Measurements from ENCODE around the gene TENM4. TPM values are rescaled to one million over a fixed set of nuclear protein-coding genes. Genes with fewer than 3 reads are reported as not detected.

TENM4 gene
- total and polyA plus RNA-seq, 2 of the 8 experiments (the other 6 are each of a cell fraction or from before 2014, with no cell fraction given): 3.5 to 7.2 TPM

DNA sequence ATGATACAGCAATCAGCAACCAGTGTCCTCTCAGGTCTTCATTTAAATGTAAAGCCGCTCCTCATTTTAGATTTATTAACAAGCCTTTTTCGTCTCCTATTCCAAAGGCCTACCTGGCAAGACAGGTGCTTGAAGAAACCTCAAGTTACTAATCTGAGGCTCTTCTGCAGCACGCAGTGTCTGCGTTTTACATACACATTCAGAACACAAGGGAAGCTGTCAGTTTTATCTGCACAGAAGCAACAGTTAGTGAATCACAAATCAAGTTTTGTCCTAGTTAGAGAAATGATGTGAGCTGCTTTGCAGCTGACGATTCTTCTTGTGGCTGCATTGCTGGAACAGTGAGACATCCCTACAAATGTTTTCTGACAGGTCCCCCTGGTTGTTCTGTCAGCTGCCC, 557.3 kb downstream of the TENM4 start:
- ChIA-PET POLR2A (ENCODE audit: partially characterized antibody) (no interaction called here), CTCF (ENCODE audit: partially characterized antibody) (interaction anchor here (0.8 to 1.2 kb wide), 2 partner anchors 46 to 85 kb away, joined by 3 read pairs; no protein-coding TSS in a partner anchor)
- H3K79me2 ChIP-seq (ENCODE audit: control insufficient read depth in 1 of 2, insufficient read depth in 2 of 2, low read length in 2 of 2): no peaks in the 10 kb centered on the region
- no peak overlapping the region for H2AFZ ChIP-seq (ENCODE audit: low read length)
- H4K91ac ChIP-seq (replicated peaks; ENCODE audit: insufficient read length, low read length): no peak overlapping the region
- H3K79me1 ChIP-seq (ENCODE audit: low read depth, low read length): no peaks in the 10 kb centered on the region
- H3K27ac ChIP-seq (ENCODE audit: low read depth, low read length): no peak overlapping the region
- no peaks in the 10 kb centered on the region for H4K20me1 ChIP-seq (replicated peaks in 1 of 2; ENCODE audit: control insufficient read depth in 1 of 2, insufficient read depth in 2 of 2, low read length in 2 of 2)
- DNase-seq (ENCODE audit: low read depth in 1 of 2, low spot score in 2 of 2) (no peak), FAIRE-seq (no peak)
- H3K9ac ChIP-seq (replicated peaks in 1 of 4; ENCODE audit: extremely low read depth in 1 of 4, low read depth in 3 of 4, low read length in 3 of 4): no peak overlapping the region
- no peak overlapping the region for H2BK20ac ChIP-seq (ENCODE audit: low read length)
- no peak overlapping the region for H3K4me3 ChIP-seq (ENCODE audit: extremely low read depth in 1 of 4, insufficient read depth in 2 of 4, low read depth in 3 of 4, low read length in 4 of 4)
- H3K4me1 ChIP-seq (replicated peaks in 1 of 4; ENCODE audit: control insufficient read depth in 3 of 4, insufficient read depth in 4 of 4, low read length in 3 of 4): no peaks in the 10 kb centered on the region; a peak in 1 of 7 replicates
- H3K23me2 ChIP-seq (ENCODE audit: low read depth, low read length): no peaks in the 10 kb centered on the region; the same call in 1 of the 2 replicates
- 94% methylated on average over 5 of the region's 5 CpGs; no CpG with 5 or more reads in 1 of the 2 experiments for WGBS, 2 experiments (ENCODE audit: extremely low coverage in 1 of 2, insufficient coverage in 1 of 2, insufficient read length in 1 of 2, insufficient replicate concordance in 2 of 2, low coverage in 1 of 2, low lambda C conversion rate in 2 of 2, missing lambda C conversion rate in 1 of 2)
- H2BK12ac ChIP-seq (ENCODE audit: low read depth, low read length): no peak overlapping the region
- H2BK120ac ChIP-seq (replicated peaks; ENCODE audit: low read depth, low read length): no peak overlapping the region
- H3K27me3 ChIP-seq (replicated peaks in 1 of 4; ENCODE audit: control insufficient read depth in 3 of 4, extremely low read depth in 1 of 4, insufficient read depth in 3 of 4, low read length in 3 of 4): no peaks in the 10 kb centered on the region
- no peak overlapping the region for H2BK15ac ChIP-seq (ENCODE audit: low read length)
- H3K23ac ChIP-seq (ENCODE audit: insufficient read length): no peak overlapping the region
- H3K36me3 ChIP-seq (ENCODE audit: control insufficient read depth in 2 of 4, insufficient read depth in 4 of 4, low read length in 3 of 4): peaks cover 0 to 12% (median 0%) of the 10 kb centered on the region in 4 experiments; a peak in 1 of 8 replicates
- no peak overlapping the region for H3K56ac ChIP-seq (replicated peaks; ENCODE audit: insufficient read length, low read depth, low read length)
- no peak overlapping the region for H3K4ac ChIP-seq (replicated peaks; ENCODE audit: insufficient read length, low read depth, low read length)
- H3K4me2 ChIP-seq (ENCODE audit: insufficient read depth in 1 of 2, low read depth in 2 of 2, low read length in 2 of 2): no peak overlapping the region
- H3K9me3 ChIP-seq (ENCODE audit: insufficient read depth in 2 of 2, low read depth in 1 of 2, low read length in 1 of 2): peaks cover 7 to 17% of the 10 kb centered on the region in 2 experiments
- no peak overlapping the region for H2BK5ac ChIP-seq (ENCODE audit: low read depth, low read length)
- no peak overlapping the region for H2AK5ac ChIP-seq (ENCODE audit: low read depth, low read length)
- H4K5ac ChIP-seq (ENCODE audit: insufficient read length, low read depth, low read length): no peak overlapping the region
- no peak overlapping the region for H3K14ac ChIP-seq (ENCODE audit: insufficient read length)
- H3K18ac ChIP-seq (ENCODE audit: extremely low read depth, low read length): no peak overlapping the region
- no peak overlapping the region for H4K8ac ChIP-seq (ENCODE audit: extremely low read depth, insufficient read depth, low read length)
- TF ChIP-seq BCL11A (IDR thresholded peaks at IDR 0.05; ENCODE audit: low read depth in 2 of 2, low read length in 2 of 2) (no peak), KDM4A (IDR thresholded peaks at IDR 0.05; ENCODE audit: low read depth, low read length, severe bottlenecking) (no peak), CEBPB (IDR thresholded peaks at IDR 0.05; ENCODE audit: low read depth, low read length) (no peak), CTCF (IDR thresholded peaks at IDR 0.05; ENCODE audit: control extremely low read depth in 1 of 3, insufficient read depth in 1 of 3, low read depth in 1 of 3, low read length in 3 of 3) (no peak), CHD2 (IDR thresholded peaks at IDR 0.05; ENCODE audit: low read length) (no peak), TAF7 (optimal IDR thresholded peaks at IDR 0.05; ENCODE audit: borderline replicate concordance, low read depth, low read length) (no peak), HDAC6 (IDR thresholded peaks at IDR 0.05; ENCODE audit: low read depth, low read length) (no peak), RNF2 (IDR thresholded peaks at IDR 0.05; ENCODE audit: borderline replicate concordance, low read depth, low read length, missing control alignments, poor library complexity, severe bottlenecking) (no peak), TAF1 (IDR thresholded peaks at IDR 0.05; ENCODE audit: low read depth, low read length) (no peak), RBBP5 (IDR thresholded peaks at IDR 0.05; ENCODE audit: borderline replicate concordance, low read depth, low read length) (no peak)
- TF ChIP-seq, protein P1, sequence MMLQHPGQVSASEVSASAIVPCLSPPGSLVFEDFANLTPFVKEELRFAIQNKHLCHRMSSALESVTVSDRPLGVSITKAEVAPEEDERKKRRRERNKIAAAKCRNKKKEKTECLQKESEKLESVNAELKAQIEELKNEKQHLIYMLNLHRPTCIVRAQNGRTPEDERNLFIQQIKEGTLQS (IDR thresholded peaks at IDR 0.05; ENCODE audit: insufficient read depth, low read depth, low read length): no peak
